Activated naive CD4-positive, alpha-beta T cell treated with anti-CD3 and anti-CD28 coated beads for 36 hours (primary cell): ENCODE results near the gene ST3GAL6. TPM values are rescaled to one million over a fixed set of nuclear protein-coding genes. Genes with fewer than 3 reads are reported as not detected.

Experiments used
- CTCF ChIA-PET: fragments of 350-600 bp; sonication (Branson Sonifier 250); formaldehyde crosslinking; loops from one replicate; lab custom pipeline; 2021; ENCODE audit warnings: antibody characterized with exemption; lab: Charles Lee
- DNase-seq: peaks from one replicate; pipeline ENCODE4 v3.0.0-alpha.2; 2020
- H3K27ac Mint-ChIP-seq: one replicate; pipeline ENCODE4 v1.8.0; 2021; ENCODE audit warnings: mild to moderate bottlenecking, mixed read lengths
- H3K27me3 Mint-ChIP-seq: one replicate; pipeline ENCODE4 v1.8.0; 2021; ENCODE audit warnings: low read depth, mixed read lengths
- H3K36me3 Mint-ChIP-seq: one replicate; pipeline ENCODE4 v1.8.0; 2021; ENCODE audit warnings: low read depth, mixed read lengths
- H3K4me1 Mint-ChIP-seq: one replicate; pipeline ENCODE4 v1.8.0; 2021; ENCODE audit warnings: low read depth, mixed read lengths
- H3K4me3 Mint-ChIP-seq: one replicate; pipeline ENCODE4 v1.8.0; 2021; ENCODE audit warnings: mild to moderate bottlenecking, moderate library complexity, mixed read lengths
- H3K9me3 Mint-ChIP-seq: one replicate; pipeline ENCODE4 v1.8.0; 2021; ENCODE audit warnings: mixed read lengths
- intact Hi-C: fragments of 100-400 bp; cut with micrococcal nuclease; formaldehyde crosslinking; loops from one replicate; pipeline ENCODE4 v1.15.1; 2023
- total RNA-seq, 2 experiments: library from RNA; stranded (reverse); gene quantifications; one replicate each; pipeline ENCODE4 v1.2.3, GENCODE V29; 2021

ST3GAL6 gene
- total RNA-seq, 2 experiments from 2014 or later: not detected

GRCh38 chr3:98765721-98766120 is 2.6 kb downstream of the ST3GAL6 start:
- peaks cover 8% of the 10 kb centered on the region for H3K27me3 Mint-ChIP-seq
- DNase-seq: no peak
- H3K4me3 Mint-ChIP-seq: no peak overlapping the region
- no peak overlapping the region for H3K27ac Mint-ChIP-seq
- intact Hi-C loops: no loop called here
- no peaks in the 10 kb centered on the region for H3K36me3 Mint-ChIP-seq
- CTCF ChIA-PET: no interaction called here
- peaks cover 3% of the 10 kb centered on the region for H3K4me1 Mint-ChIP-seq
- H3K9me3 Mint-ChIP-seq: no peaks in the 10 kb centered on the region

GRCh38 chr3:98766924-98767323 is 3.8 kb downstream of the ST3GAL6 start:
- Mint-ChIP-seq H3K9me3 (no peaks in the 10 kb centered on the region), H3K36me3 (no peaks in the 10 kb centered on the region), H3K27me3 (peaks cover 8% of the 10 kb centered on the region), H3K4me1 (peaks cover 3% of the 10 kb centered on the region), H3K27ac (no peak overlapping the region), H3K4me3 (no peak overlapping the region)
- intact Hi-C loops: no loop called here
- no peak for DNase-seq
- CTCF ChIA-PET: no interaction called here

GRCh38 chr3:98768961-98769360 is 5.8 kb downstream of the ST3GAL6 start:
- intact Hi-C loops: no loop called here
- H3K27me3 Mint-ChIP-seq: peaks cover 4% of the 10 kb centered on the region
- CTCF ChIA-PET: no interaction called here
- H3K27ac Mint-ChIP-seq: no peak overlapping the region
- no peak for DNase-seq
- peaks cover 3% of the 10 kb centered on the region for H3K4me1 Mint-ChIP-seq
- H3K36me3 Mint-ChIP-seq: no peaks in the 10 kb centered on the region
- no peaks in the 10 kb centered on the region for H3K9me3 Mint-ChIP-seq
- H3K4me3 Mint-ChIP-seq: no peak overlapping the region

- CTCF ChIA-PET: no interaction called here
- Mint-ChIP-seq H3K27ac (no peak overlapping the region), H3K27me3 (peaks cover 5% of the 10 kb centered on the region), H3K36me3 (no peaks in the 10 kb centered on the region), H3K4me1 (peaks cover 3% of the 10 kb centered on the region), H3K9me3 (no peaks in the 10 kb centered on the region), H3K4me3 (no peak overlapping the region)
- intact Hi-C loops: no loop called here
- DNase-seq: no peak
These were observed 6.3 kb downstream of the ST3GAL6 start for GRCh38 chr3:98769448-98769847.

- no peak overlapping the region for H3K27ac Mint-ChIP-seq
- H3K9me3 Mint-ChIP-seq: no peaks in the 10 kb centered on the region
- H3K4me3 Mint-ChIP-seq: no peak overlapping the region
- H3K4me1 Mint-ChIP-seq: peaks cover 3% of the 10 kb centered on the region
- CTCF ChIA-PET: no interaction called here
- H3K27me3 Mint-ChIP-seq: peaks cover 12% of the 10 kb centered on the region
- intact Hi-C loops: no loop called here
- DNase-seq: peak; percentile 14
- no peaks in the 10 kb centered on the region for H3K36me3 Mint-ChIP-seq
These were observed 7.3 kb downstream of the ST3GAL6 start for GRCh38 chr3:98770261-98771039.

GRCh38 chr3:98772022-98772421 is 8.9 kb downstream of the ST3GAL6 start:
- Mint-ChIP-seq H3K27me3 (peaks cover 15% of the 10 kb centered on the region), H3K4me3 (no peak overlapping the region), H3K4me1 (peaks cover 3% of the 10 kb centered on the region), H3K9me3 (no peaks in the 10 kb centered on the region), H3K36me3 (no peaks in the 10 kb centered on the region), H3K27ac (no peak overlapping the region)
- DNase-seq: no peak
- intact Hi-C loops: no loop called here
- CTCF ChIA-PET: interaction anchor here (0.5 kb wide), 1 partner anchor 43 kb away, joined by 3 read pairs; no protein-coding TSS in a partner anchor

- peaks cover 24% of the 10 kb centered on the region for H3K27me3 Mint-ChIP-seq
These were observed 12.5 kb downstream of the ST3GAL6 start for GRCh38 chr3:98775459-98776139.

GRCh38 chr3:98776140-98776493 is 13.0 kb downstream of the ST3GAL6 start:
- CTCF ChIA-PET: no interaction called here
- intact Hi-C loops: no loop called here
- Mint-ChIP-seq H3K27ac (no peak overlapping the region), H3K36me3 (no peaks in the 10 kb centered on the region), H3K4me3 (no peak overlapping the region), H3K9me3 (no peaks in the 10 kb centered on the region), H3K4me1 (no peaks in the 10 kb centered on the region), H3K27me3 (peaks cover 24% of the 10 kb centered on the region)
- no peak for DNase-seq

More at GRCh38 chr3:98775459-98776139, 12.5 kb downstream of the ST3GAL6 start:
- intact Hi-C loops: no loop called here
- no peak for DNase-seq
- CTCF ChIA-PET: no interaction called here
- H3K36me3 Mint-ChIP-seq: no peaks in the 10 kb centered on the region
- H3K27ac Mint-ChIP-seq: no peak overlapping the region
- no peak overlapping the region for H3K4me3 Mint-ChIP-seq
- no peaks in the 10 kb centered on the region for H3K9me3 Mint-ChIP-seq
- H3K4me1 Mint-ChIP-seq: peaks cover under 1% of the 10 kb centered on the region

- Mint-ChIP-seq H3K9me3 (no peaks in the 10 kb centered on the region), H3K36me3 (no peaks in the 10 kb centered on the region), H3K27me3 (peaks cover 24% of the 10 kb centered on the region), H3K4me3 (no peak overlapping the region), H3K27ac (no peak overlapping the region), H3K4me1 (no peaks in the 10 kb centered on the region)
- DNase-seq: no peak
- CTCF ChIA-PET: no interaction called here
- intact Hi-C loops: no loop called here
These were observed 14.1 kb downstream of the ST3GAL6 start for GRCh38 chr3:98777286-98777685.

- Mint-ChIP-seq H3K27ac (no peak overlapping the region), H3K4me1 (no peaks in the 10 kb centered on the region), H3K36me3 (no peaks in the 10 kb centered on the region), H3K4me3 (no peak overlapping the region), H3K9me3 (no peaks in the 10 kb centered on the region), H3K27me3 (peaks cover 24% of the 10 kb centered on the region)
- intact Hi-C loops: no loop called here
- CTCF ChIA-PET: no interaction called here
- no peak for DNase-seq
These were observed 14.7 kb downstream of the ST3GAL6 start for GRCh38 chr3:98777801-98778220.

GRCh38 chr3:98778383-98778782 is 15.2 kb downstream of the ST3GAL6 start:
- Mint-ChIP-seq H3K4me3 (no peak overlapping the region), H3K36me3 (no peaks in the 10 kb centered on the region), H3K4me1 (no peaks in the 10 kb centered on the region), H3K9me3 (no peaks in the 10 kb centered on the region), H3K27me3 (peaks cover 24% of the 10 kb centered on the region), H3K27ac (no peak overlapping the region)
- CTCF ChIA-PET: no interaction called here
- no peak for DNase-seq
- intact Hi-C loops: no loop called here

GRCh38 chr3:98778852-98779413 is 15.8 kb downstream of the ST3GAL6 start:
- H3K9me3 Mint-ChIP-seq: no peaks in the 10 kb centered on the region
- DNase-seq: peak; percentile 7
- no peaks in the 10 kb centered on the region for H3K36me3 Mint-ChIP-seq
- no peak overlapping the region for H3K4me3 Mint-ChIP-seq
- intact Hi-C loops: no loop called here
- H3K27me3 Mint-ChIP-seq: peaks cover 20% of the 10 kb centered on the region
- no peaks in the 10 kb centered on the region for H3K4me1 Mint-ChIP-seq
- CTCF ChIA-PET: no interaction called here
- no peak overlapping the region for H3K27ac Mint-ChIP-seq
